ENCODE results near the gene MAP4K3. TPM values are rescaled to one million over a fixed set of nuclear protein-coding genes. Genes with fewer than 3 reads are reported as not detected.

MAP4K3 gene
- total and polyA plus RNA-seq, 7 donors: 8.0 to 96.8 (median 72.1) TPM

DNA sequence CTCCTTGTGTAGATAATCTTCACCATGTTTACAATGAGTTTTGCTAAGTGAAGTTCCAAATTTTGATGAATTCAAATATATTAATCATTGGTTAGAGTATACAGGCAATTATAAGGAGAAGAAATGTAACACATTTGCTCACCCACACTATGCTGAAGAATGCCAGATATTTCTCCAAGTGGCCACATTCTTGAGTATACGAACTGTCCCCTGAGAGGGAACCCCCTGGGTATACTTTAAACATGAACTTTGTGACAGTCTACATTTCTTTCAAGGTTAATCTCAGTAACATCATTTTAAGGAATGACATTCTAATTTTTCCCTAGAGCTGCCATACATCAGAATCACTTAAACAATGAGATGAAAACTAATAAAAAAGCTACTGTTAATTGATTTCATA, 153.5 kb downstream of the MAP4K3 start:
- Histone ChIP-seq H3K4me1 (peaks cover 0 to 7% (median 2%) of the 10 kb centered on the region in 4 donors), H3K27ac (no peak overlapping the region), H3K4me3 (no peak overlapping the region), H3K9me3 (no peaks in the 10 kb centered on the region), H3K36me3 (peaks cover 9 to 90% (median 14%) of the 10 kb centered on the region in 4 donors), H3K27me3 (no peaks in the 10 kb centered on the region)
- intact Hi-C loops (cut with DNase I): no loop called here
- DNase-seq: no peak
- WGBS, 2 donors: 89 to 98% methylated on average over 1 of the region's 1 CpG
- no peak for TF ChIP-seq EP300 (IDR thresholded peaks at IDR 0.05)

DNA sequence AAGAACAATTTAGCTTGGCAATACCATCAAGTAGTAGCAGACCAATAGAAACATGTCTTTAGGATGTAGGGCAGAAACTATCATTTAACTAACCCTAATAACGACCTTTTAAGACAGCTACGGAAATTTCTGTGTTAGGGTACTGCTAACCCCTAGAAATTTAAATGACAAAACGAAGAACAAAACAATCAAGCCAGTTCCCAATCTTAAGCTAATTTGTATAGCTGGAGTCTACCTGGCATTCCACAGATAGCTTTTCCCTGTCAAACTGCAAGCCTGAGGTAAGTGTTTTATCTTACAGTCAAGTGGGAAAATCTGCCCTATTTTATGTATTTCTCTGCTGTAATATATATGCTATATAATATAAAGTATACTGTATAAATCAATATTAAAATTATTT, 155.7 kb downstream of the MAP4K3 start:
- intact Hi-C loops (cut with DNase I): no loop called here
- Histone ChIP-seq H3K4me3 (no peak overlapping the region), H3K9me3 (no peaks in the 10 kb centered on the region), H3K27ac (no peak overlapping the region), H3K27me3 (no peaks in the 10 kb centered on the region), H3K36me3 (peaks cover 11 to 89% (median 19%) of the 10 kb centered on the region in 4 donors), H3K4me1 (peaks cover 0 to 7% (median 2%) of the 10 kb centered on the region in 4 donors)
- TF ChIP-seq EP300 (IDR thresholded peaks at IDR 0.05) (no peak), POLR2A (IDR thresholded peaks at IDR 0.05) (no peak), POLR2AphosphoS5 (IDR thresholded peaks at IDR 0.05) (no peak)
- TF ChIP-seq, protein P1, sequence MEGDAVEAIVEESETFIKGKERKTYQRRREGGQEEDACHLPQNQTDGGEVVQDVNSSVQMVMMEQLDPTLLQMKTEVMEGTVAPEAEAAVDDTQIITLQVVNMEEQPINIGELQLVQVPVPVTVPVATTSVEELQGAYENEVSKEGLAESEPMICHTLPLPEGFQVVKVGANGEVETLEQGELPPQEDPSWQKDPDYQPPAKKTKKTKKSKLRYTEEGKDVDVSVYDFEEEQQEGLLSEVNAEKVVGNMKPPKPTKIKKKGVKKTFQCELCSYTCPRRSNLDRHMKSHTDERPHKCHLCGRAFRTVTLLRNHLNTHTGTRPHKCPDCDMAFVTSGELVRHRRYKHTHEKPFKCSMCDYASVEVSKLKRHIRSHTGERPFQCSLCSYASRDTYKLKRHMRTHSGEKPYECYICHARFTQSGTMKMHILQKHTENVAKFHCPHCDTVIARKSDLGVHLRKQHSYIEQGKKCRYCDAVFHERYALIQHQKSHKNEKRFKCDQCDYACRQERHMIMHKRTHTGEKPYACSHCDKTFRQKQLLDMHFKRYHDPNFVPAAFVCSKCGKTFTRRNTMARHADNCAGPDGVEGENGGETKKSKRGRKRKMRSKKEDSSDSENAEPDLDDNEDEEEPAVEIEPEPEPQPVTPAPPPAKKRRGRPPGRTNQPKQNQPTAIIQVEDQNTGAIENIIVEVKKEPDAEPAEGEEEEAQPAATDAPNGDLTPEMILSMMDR (IDR thresholded peaks at IDR 0.05): no peak
- DNase-seq: no peak
- WGBS, 2 donors: 94 to 96% methylated on average over 3 of the region's 3 CpGs

DNA sequence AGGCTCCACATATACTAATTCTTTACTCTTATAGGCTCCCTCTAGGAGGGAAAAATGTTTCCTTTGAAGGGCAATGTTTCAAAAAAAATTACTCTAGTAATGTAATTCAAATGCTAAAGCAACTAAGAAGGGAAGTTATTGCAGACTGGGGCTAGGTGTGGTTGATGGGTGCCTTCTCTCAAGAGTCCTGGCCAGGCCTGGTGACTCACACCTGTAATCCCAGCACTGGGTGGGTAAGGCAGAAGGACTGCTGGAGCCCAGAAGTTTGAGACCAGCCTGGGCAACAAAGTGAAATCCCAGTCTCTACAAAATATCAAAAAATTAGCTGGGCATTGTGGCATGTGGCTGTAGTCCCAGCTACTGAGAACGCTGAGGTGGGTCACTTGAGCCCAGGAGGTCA, 162.1 kb downstream of the MAP4K3 start:
- 95 to 96% methylated on average over 1 of the region's 1 CpG for WGBS, 2 donors
- Histone ChIP-seq H3K27ac (no peak overlapping the region), H3K27me3 (no peaks in the 10 kb centered on the region), H3K36me3 (peaks cover 7 to 90% (median 18%) of the 10 kb centered on the region in 4 donors), H3K4me3 (no peak overlapping the region), H3K4me1 (peaks cover 0 to 7% (median 2%) of the 10 kb centered on the region in 4 donors), H3K9me3 (no peaks in the 10 kb centered on the region)
- DNase-seq: no peak
- intact Hi-C loops (cut with DNase I): no loop called here
- no peak for TF ChIP-seq EP300 (IDR thresholded peaks at IDR 0.05)
- no peak for TF ChIP-seq POLR2AphosphoS5 (IDR thresholded peaks at IDR 0.05)
- TF ChIP-seq, protein P1 (IDR thresholded peaks at IDR 0.05): no peak
- TF ChIP-seq POLR2A (IDR thresholded peaks at IDR 0.05): no peak

DNA sequence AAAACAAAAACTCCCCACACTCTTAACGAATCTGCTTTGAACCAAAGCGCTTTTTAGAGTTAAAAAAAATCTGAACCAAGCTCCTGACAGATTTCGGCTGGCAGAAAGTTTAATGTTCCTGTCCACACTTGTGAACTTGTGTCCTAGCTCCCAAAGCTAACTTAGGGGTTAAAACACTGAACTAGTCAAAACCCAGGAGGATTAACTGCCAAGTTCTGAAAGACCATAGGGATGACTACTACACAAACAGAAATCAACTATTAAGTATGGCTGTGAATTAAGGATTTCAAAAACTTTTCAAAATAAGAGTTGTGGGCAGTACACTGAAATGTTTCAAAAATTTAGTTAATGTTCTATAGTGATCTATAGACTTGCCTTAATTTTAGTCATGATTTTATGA, 167.1 kb downstream of the MAP4K3 start:
- Histone ChIP-seq H3K36me3 (peaks cover 0 to 61% (median under 1%) of the 10 kb centered on the region in 4 donors), H3K4me1 (peaks cover 0 to 7% (median 2%) of the 10 kb centered on the region in 4 donors), H3K9me3 (no peaks in the 10 kb centered on the region), H3K4me3 (no peak overlapping the region), H3K27ac (no peak overlapping the region), H3K27me3 (no peaks in the 10 kb centered on the region)
- WGBS, 2 donors: 89 to 95% methylated on average over 3 of the region's 3 CpGs
- no peak for DNase-seq
- intact Hi-C loops (cut with DNase I): no loop called here
- TF ChIP-seq EP300 (IDR thresholded peaks at IDR 0.05) (no peak), POLR2AphosphoS5 (IDR thresholded peaks at IDR 0.05) (no peak), POLR2A (IDR thresholded peaks at IDR 0.05) (no peak)
- TF ChIP-seq, protein P1 (IDR thresholded peaks at IDR 0.05): no peak

DNA sequence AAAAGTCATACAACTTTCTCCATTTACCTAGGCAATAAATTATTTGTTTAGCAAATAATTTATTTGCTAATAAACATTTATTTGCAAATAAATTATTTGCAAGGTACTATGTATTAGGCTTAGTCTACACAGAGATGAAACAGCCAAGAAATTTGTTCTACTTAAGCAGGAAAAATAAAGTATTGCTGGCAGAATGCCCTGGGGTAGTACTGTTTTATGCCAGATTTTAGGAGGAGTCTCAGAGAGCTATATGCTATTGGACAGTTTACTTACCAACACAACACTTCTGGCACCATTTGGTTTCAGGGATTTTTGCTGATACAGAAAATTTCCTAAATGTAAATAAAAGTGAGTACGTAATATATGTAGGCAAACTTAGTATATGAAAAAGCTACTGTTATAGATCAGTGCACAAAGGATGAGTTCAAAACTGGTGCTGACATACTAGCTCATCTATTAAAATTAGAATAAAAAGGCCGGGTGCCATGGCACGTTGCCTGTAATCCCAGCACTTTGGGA, 170.1 kb downstream of the MAP4K3 start:
- intact Hi-C loops (cut with DNase I): no loop called here
- WGBS, 2 donors: 88 to 96% methylated on average over 3 of the region's 3 CpGs
- peaks cover 3 to 58% (median 9%) of the 10 kb centered on the region in 4 donors for H3K36me3 ChIP-seq

More for the DNA sequence above, 170.1 kb downstream of the MAP4K3 start:
- DNase-seq: no peak
- Histone ChIP-seq H3K27me3 (no peaks in the 10 kb centered on the region), H3K9me3 (no peaks in the 10 kb centered on the region), H3K4me1 (peaks cover 0 to 7% (median 2%) of the 10 kb centered on the region in 4 donors), H3K4me3 (no peak overlapping the region), H3K27ac (no peak overlapping the region)
- TF ChIP-seq POLR2AphosphoS5 (IDR thresholded peaks at IDR 0.05) (no peak), EP300 (IDR thresholded peaks at IDR 0.05) (no peak), POLR2A (IDR thresholded peaks at IDR 0.05) (no peak)
